Memory B cell (primary cell): Measurements from ENCODE around the gene SEZ6L.

ENCODE experiments used
- ATAC-seq: fragments of 150-1000 bp; cut with Tn5 transposase; 2 replicates; pipeline ENCODE4 v1.10.0; 2021; ENCODE audit warnings: low read depth, mild to moderate bottlenecking, moderate library complexity
- DNase-seq, 2 donors: peaks; one replicate each; pipeline ENCODE4 v3.0.0; 2022; ENCODE audit warnings: low spot score in 2 of 2
- H3K27ac Mint-ChIP-seq: one replicate; pipeline ENCODE4 v1.8.0; 2022; ENCODE audit warnings: mild to moderate bottlenecking, moderate library complexity, mixed read lengths
- H3K27me3 Mint-ChIP-seq: one replicate; pipeline ENCODE4 v1.8.0; 2022; ENCODE audit warnings: mixed read lengths
- H3K36me3 Mint-ChIP-seq: one replicate; pipeline ENCODE4 v1.8.0; 2022; ENCODE audit warnings: mild to moderate bottlenecking, mixed read lengths
- H3K4me1 Mint-ChIP-seq: one replicate; pipeline ENCODE4 v1.8.0; 2022; ENCODE audit warnings: mixed read lengths
- H3K4me3 Mint-ChIP-seq: one replicate; pipeline ENCODE4 v1.8.0; 2022; ENCODE audit warnings: mild to moderate bottlenecking, moderate library complexity, mixed read lengths
- H3K9me3 Mint-ChIP-seq: one replicate; pipeline ENCODE4 v1.8.0; 2022; ENCODE audit warnings: mixed read lengths

Gene SEZ6L

GRCh38 chr22:26362471-26362870, 193.2 kb downstream of the SEZ6L start:
- Mint-ChIP-seq H3K36me3 (no peaks in the 10 kb centered on the region), H3K9me3 (no peaks in the 10 kb centered on the region), H3K27me3 (no peaks in the 10 kb centered on the region), H3K4me1 (peaks cover under 1% of the 10 kb centered on the region), H3K27ac (no peak overlapping the region), H3K4me3 (no peak overlapping the region)
- ATAC-seq, result no peak
- DNase-seq, result no peak

- ATAC-seq (peak; percentile 82), DNase-seq (peak; percentile 41 to 49)
- peaks cover 2% of the 10 kb centered on the region for H3K4me1 Mint-ChIP-seq
- peaks cover 1% of the 10 kb centered on the region for H3K27me3 Mint-ChIP-seq
- no peaks in the 10 kb centered on the region for H3K36me3 Mint-ChIP-seq
- no peaks in the 10 kb centered on the region for H3K9me3 Mint-ChIP-seq
- H3K4me3 Mint-ChIP-seq, result no peak overlapping the region
- no peak overlapping the region for H3K27ac Mint-ChIP-seq
These were observed 195.1 kb downstream of the SEZ6L start for GRCh38 chr22:26364066-26365015.

GRCh38 chr22:26367402-26368245, 198.4 kb downstream of the SEZ6L start:
- no peak overlapping the region for H3K27ac Mint-ChIP-seq
- H3K36me3 Mint-ChIP-seq, result no peaks in the 10 kb centered on the region
- H3K4me1 Mint-ChIP-seq, result peaks cover 2% of the 10 kb centered on the region
- peaks cover 11% of the 10 kb centered on the region for H3K27me3 Mint-ChIP-seq
- ATAC-seq, result peak; percentile 75
- peak; percentile 47 to 49 for DNase-seq
- H3K9me3 Mint-ChIP-seq, result no peaks in the 10 kb centered on the region
- H3K4me3 Mint-ChIP-seq, result no peak overlapping the region

- peaks cover 4% of the 10 kb centered on the region for H3K4me1 Mint-ChIP-seq
- no peak overlapping the region for H3K4me3 Mint-ChIP-seq
- no peaks in the 10 kb centered on the region for H3K36me3 Mint-ChIP-seq
- ATAC-seq (no peak), DNase-seq (no peak)
- no peak overlapping the region for H3K27ac Mint-ChIP-seq
- no peaks in the 10 kb centered on the region for H3K9me3 Mint-ChIP-seq
- peaks cover 19% of the 10 kb centered on the region for H3K27me3 Mint-ChIP-seq
These were observed 203.6 kb downstream of the SEZ6L start for GRCh38 chr22:26372890-26373289.

- Mint-ChIP-seq H3K27ac (no peak overlapping the region), H3K4me3 (no peak overlapping the region), H3K4me1 (peaks cover 4% of the 10 kb centered on the region), H3K27me3 (peaks cover 22% of the 10 kb centered on the region), H3K36me3 (peaks cover 2% of the 10 kb centered on the region), H3K9me3 (peaks cover 2% of the 10 kb centered on the region)
- no peak for ATAC-seq
- DNase-seq, result no peak
These were observed 205.2 kb downstream of the SEZ6L start for GRCh38 chr22:26374391-26375026.

GRCh38 chr22:26377170-26377830, 208.0 kb downstream of the SEZ6L start:
- no peak for DNase-seq
- Mint-ChIP-seq H3K27ac (no peak overlapping the region), H3K9me3 (peaks cover 2% of the 10 kb centered on the region), H3K36me3 (peaks cover 2% of the 10 kb centered on the region), H3K27me3 (peaks cover 24% of the 10 kb centered on the region), H3K4me3 (no peak overlapping the region), H3K4me1 (peaks cover 4% of the 10 kb centered on the region)
- peak; percentile 22 for ATAC-seq

GRCh38 chr22:26380072-26380830, 211.0 kb downstream of the SEZ6L start:
- no peak overlapping the region for H3K27ac Mint-ChIP-seq
- ATAC-seq, result no peak
- H3K9me3 Mint-ChIP-seq, result peaks cover 2% of the 10 kb centered on the region
- peaks cover 2% of the 10 kb centered on the region for H3K36me3 Mint-ChIP-seq
- no peak for DNase-seq
- peaks cover 22% of the 10 kb centered on the region for H3K27me3 Mint-ChIP-seq
- peaks cover 4% of the 10 kb centered on the region for H3K4me1 Mint-ChIP-seq
- no peak overlapping the region for H3K4me3 Mint-ChIP-seq

- DNase-seq (no peak), ATAC-seq (no peak)
- H3K27ac Mint-ChIP-seq, result no peak overlapping the region
- H3K4me3 Mint-ChIP-seq, result no peak overlapping the region
- H3K9me3 Mint-ChIP-seq, result peaks cover 2% of the 10 kb centered on the region
- no peaks in the 10 kb centered on the region for H3K4me1 Mint-ChIP-seq
- H3K27me3 Mint-ChIP-seq, result peaks cover 19% of the 10 kb centered on the region
- H3K36me3 Mint-ChIP-seq, result peaks cover 2% of the 10 kb centered on the region
These were observed 213.5 kb downstream of the SEZ6L start for GRCh38 chr22:26382782-26383181.

GRCh38 chr22:26383968-26384556, 214.8 kb downstream of the SEZ6L start:
- ATAC-seq, result no peak
- Mint-ChIP-seq H3K9me3 (no peaks in the 10 kb centered on the region), H3K4me1 (no peaks in the 10 kb centered on the region), H3K27ac (no peak overlapping the region), H3K36me3 (peaks cover 2% of the 10 kb centered on the region), H3K27me3 (peaks cover 18% of the 10 kb centered on the region), H3K4me3 (no peak overlapping the region)
- DNase-seq, result no peak

GRCh38 chr22:26385164-26385563, 215.9 kb downstream of the SEZ6L start:
- Mint-ChIP-seq H3K9me3 (no peaks in the 10 kb centered on the region), H3K36me3 (no peaks in the 10 kb centered on the region), H3K27ac (no peak overlapping the region), H3K4me3 (no peak overlapping the region), H3K27me3 (peaks cover 15% of the 10 kb centered on the region), H3K4me1 (no peaks in the 10 kb centered on the region)
- DNase-seq (no peak), ATAC-seq (no peak)

- H3K9me3 Mint-ChIP-seq, result no peaks in the 10 kb centered on the region
- H3K4me3 Mint-ChIP-seq, result no peak overlapping the region
- no peak for DNase-seq
- ATAC-seq, result no peak
- no peaks in the 10 kb centered on the region for H3K4me1 Mint-ChIP-seq
- H3K27ac Mint-ChIP-seq, result no peak overlapping the region
- H3K36me3 Mint-ChIP-seq, result no peaks in the 10 kb centered on the region
- peaks cover 14% of the 10 kb centered on the region for H3K27me3 Mint-ChIP-seq
These were observed 219.9 kb downstream of the SEZ6L start for GRCh38 chr22:26389125-26389524.

- DNase-seq (no peak), ATAC-seq (no peak)
- Mint-ChIP-seq H3K36me3 (no peaks in the 10 kb centered on the region), H3K4me1 (no peaks in the 10 kb centered on the region), H3K27me3 (peaks cover 11% of the 10 kb centered on the region), H3K27ac (no peak overlapping the region), H3K4me3 (no peak overlapping the region), H3K9me3 (no peaks in the 10 kb centered on the region)
These were observed 221.8 kb downstream of the SEZ6L start for GRCh38 chr22:26391091-26391490.

- Mint-ChIP-seq H3K9me3 (no peaks in the 10 kb centered on the region), H3K4me1 (no peaks in the 10 kb centered on the region), H3K27me3 (peaks cover 11% of the 10 kb centered on the region), H3K4me3 (no peak overlapping the region), H3K36me3 (no peaks in the 10 kb centered on the region), H3K27ac (no peak overlapping the region)
- no peak for ATAC-seq
- DNase-seq, result no peak
These were observed 222.4 kb downstream of the SEZ6L start for GRCh38 chr22:26391623-26392022.
